ENCODE data around the gene ALG5.

GRCh38 chr13:36992362-36992761, 6.8 kb downstream of the ALG5 start:
- TF ChIP-seq CTCF (IDR thresholded peaks at IDR 0.05) (no peak), POLR2A (IDR thresholded peaks at IDR 0.05) (no peak)
